H1 (cell line): ENCODE results near the gene ITFG2. TPM values are rescaled to one million over a fixed set of nuclear protein-coding genes. Genes with fewer than 3 reads are reported as not detected.

Source experiments
- BACH1 ChIP-seq: IDR thresholded peaks from 2 replicates; pipeline ENCODE4 v1.6.1; 2012; ENCODE audit warnings: low read length, improper control_type of control experiment
- KDM5A ChIP-seq: fragments of 200-600 bp; IDR thresholded peaks from 2 replicates; pipeline ENCODE4 v1.7.1; 2012; ENCODE audit warnings: mild to moderate bottlenecking, low read length, inconsistent platforms, mixed read lengths
- POLR2A ChIP-seq, 2 experiments: IDR thresholded peaks; 1 replicate in 1 of 2; 2 replicates in 1 of 2; pipeline ENCODE4 v1.6.1; 2011; ENCODE audit warnings: low read depth in 2 of 2, low read length in 2 of 2, mild to moderate bottlenecking in 2 of 2; ENCODE audit errors: control extremely low read depth in 1 of 2
- SP2 ChIP-seq: IDR thresholded peaks from 2 replicates; pipeline ENCODE4 v1.6.1; 2012; ENCODE audit warnings: mild to moderate bottlenecking, low read length, inconsistent platforms
- SRF ChIP-seq: IDR thresholded peaks from 2 replicates; pipeline ENCODE4 v1.6.1; 2011; ENCODE audit warnings: mild to moderate bottlenecking, low read depth, low read length, moderate library complexity
- TBP ChIP-seq: IDR thresholded peaks from 2 replicates; pipeline ENCODE4 v1.6.1; 2011; ENCODE audit warnings: low read depth, low read length, improper control_type of control experiment
- TEAD4 ChIP-seq: IDR thresholded peaks from 2 replicates; pipeline ENCODE4 v1.6.1; 2012; ENCODE audit warnings: low read depth, low read length, inconsistent platforms, mixed read lengths
- polyA plus RNA-seq, 7 experiments: library from polyadenylated mRNA; depleted of rRNA in 3 of 7; stranded (reverse) in 5 of 7; unstranded in 2 of 7; fragments of >200 nt in 5 of 7; fragments of 200-250 nt in 2 of 7; gene quantifications; 1 replicate in 5 of 7; 2 replicates in 1 of 7; 4 replicates in 1 of 7; pipeline versions ENCODE4 v1.2.1 to v1.2.3, GENCODE V29; 2011 to 2013; ENCODE audit warnings: missing spikeins in 2 of 7, mixed read lengths in 2 of 7
- total RNA-seq: library from RNA; stranded (reverse); fragmentation: NEBNext Ultra II Directional; extraction: Animal tissue kit (Norgen Biotek cat#: 25700); gene quantifications from 2 replicates; pipeline ENCODE4 v1.2.1, GENCODE V29; 2021

Gene ITFG2
- total and polyA plus RNA-seq, 2 of the 8 experiments (the other 6 are each of a cell fraction or from before 2014, with no cell fraction given): 15.0 to 22.9 TPM

- TF ChIP-seq KDM5A: no peak
- no peak for TF ChIP-seq POLR2A (IDR thresholded peaks at IDR 0.05; ENCODE audit: control extremely low read depth in 1 of 2, low read depth in 2 of 2, low read length in 2 of 2)
- no peak for TF ChIP-seq TEAD4
- TF ChIP-seq TBP: no peak
- TF ChIP-seq SRF: no peak
- no peak for TF ChIP-seq BACH1
- no peak for TF ChIP-seq SP2
Observed at GRCh38 chr12:2845280-2845679, 32.8 kb downstream of the ITFG2 start (continued).
